Neural crest cell (in vitro differentiated cells): Measurements from ENCODE around the gene ECE1. TPM values are rescaled to one million over a fixed set of nuclear protein-coding genes. Genes with fewer than 3 reads are reported as not detected.

ENCODE experiments used
- DNase-seq: peaks from one replicate; pipeline ENCODE4 v3.0.0; 2021; ENCODE audit warnings: low read depth, mixed read lengths, low spot score
- H3K27ac Mint-ChIP-seq: one replicate; pipeline ENCODE4 v1.8.0; 2021; ENCODE audit warnings: mild to moderate bottlenecking, mixed read lengths; ENCODE audit not compliant: unreplicated experiment
- H3K27me3 Mint-ChIP-seq: 2 replicates; pipeline ENCODE4 v1.8.0; 2021; ENCODE audit warnings: low read depth, mild to moderate bottlenecking, mixed read lengths
- H3K36me3 Mint-ChIP-seq: 2 replicates; pipeline ENCODE4 v1.8.0; 2021; ENCODE audit warnings: low read depth, mild to moderate bottlenecking, mixed read lengths
- H3K4me1 Mint-ChIP-seq: 2 replicates; pipeline ENCODE4 v1.8.0; 2021; ENCODE audit warnings: mixed read lengths
- H3K4me3 Mint-ChIP-seq: one replicate; pipeline ENCODE4 v1.8.0; 2021; ENCODE audit warnings: mild to moderate bottlenecking, mixed read lengths
- H3K9me3 Mint-ChIP-seq: 2 replicates; pipeline ENCODE4 v1.8.0; 2021; ENCODE audit warnings: mixed read lengths
- total RNA-seq: library from RNA; stranded (reverse); gene quantifications from 2 replicates; pipeline ENCODE4 v1.2.1, GENCODE V29; 2021
- TF ChIP-seq, protein P1 (sequence below): fragments of 200-600 bp; sonication (generic); conservative IDR thresholded peaks from 2 replicates; pipeline ENCODE4 v1.5.0; 2021; ENCODE audit warnings: antibody characterized with exemption, mild to moderate bottlenecking

The ECE1 gene
- total RNA-seq, 1 donor from 2014 or later: 40.3 TPM

DNA sequence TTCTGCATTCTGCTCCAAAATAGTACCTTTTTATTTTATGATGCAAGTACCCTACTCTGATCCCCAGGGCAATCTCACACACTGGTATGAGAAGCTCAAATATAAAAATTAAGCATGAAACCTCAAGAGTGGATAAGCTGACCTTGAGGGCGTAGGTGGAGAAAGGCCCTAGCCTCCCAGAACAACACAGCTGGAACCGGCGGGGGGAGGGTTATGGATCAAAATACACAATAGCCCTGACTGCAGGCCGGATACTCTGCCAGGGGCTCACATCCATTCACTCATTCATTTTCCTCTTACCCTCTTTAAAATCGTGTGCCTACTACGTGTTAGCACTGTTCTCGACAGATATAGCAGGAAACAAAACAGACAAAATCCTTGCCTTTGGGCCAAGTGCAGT, 32.8 kb upstream of the ECE1 start:
- no peaks in the 10 kb centered on the region for H3K9me3 Mint-ChIP-seq
- TF ChIP-seq, protein P1, sequence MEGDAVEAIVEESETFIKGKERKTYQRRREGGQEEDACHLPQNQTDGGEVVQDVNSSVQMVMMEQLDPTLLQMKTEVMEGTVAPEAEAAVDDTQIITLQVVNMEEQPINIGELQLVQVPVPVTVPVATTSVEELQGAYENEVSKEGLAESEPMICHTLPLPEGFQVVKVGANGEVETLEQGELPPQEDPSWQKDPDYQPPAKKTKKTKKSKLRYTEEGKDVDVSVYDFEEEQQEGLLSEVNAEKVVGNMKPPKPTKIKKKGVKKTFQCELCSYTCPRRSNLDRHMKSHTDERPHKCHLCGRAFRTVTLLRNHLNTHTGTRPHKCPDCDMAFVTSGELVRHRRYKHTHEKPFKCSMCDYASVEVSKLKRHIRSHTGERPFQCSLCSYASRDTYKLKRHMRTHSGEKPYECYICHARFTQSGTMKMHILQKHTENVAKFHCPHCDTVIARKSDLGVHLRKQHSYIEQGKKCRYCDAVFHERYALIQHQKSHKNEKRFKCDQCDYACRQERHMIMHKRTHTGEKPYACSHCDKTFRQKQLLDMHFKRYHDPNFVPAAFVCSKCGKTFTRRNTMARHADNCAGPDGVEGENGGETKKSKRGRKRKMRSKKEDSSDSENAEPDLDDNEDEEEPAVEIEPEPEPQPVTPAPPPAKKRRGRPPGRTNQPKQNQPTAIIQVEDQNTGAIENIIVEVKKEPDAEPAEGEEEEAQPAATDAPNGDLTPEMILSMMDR: no peak
- no peak for DNase-seq
- H3K27me3 Mint-ChIP-seq: no peaks in the 10 kb centered on the region
- peaks cover 91% of the 10 kb centered on the region for H3K4me1 Mint-ChIP-seq
- no peak overlapping the region for H3K27ac Mint-ChIP-seq
- H3K4me3 Mint-ChIP-seq: peak overlapping the region; percentile 44
- no peaks in the 10 kb centered on the region for H3K36me3 Mint-ChIP-seq

DNA sequence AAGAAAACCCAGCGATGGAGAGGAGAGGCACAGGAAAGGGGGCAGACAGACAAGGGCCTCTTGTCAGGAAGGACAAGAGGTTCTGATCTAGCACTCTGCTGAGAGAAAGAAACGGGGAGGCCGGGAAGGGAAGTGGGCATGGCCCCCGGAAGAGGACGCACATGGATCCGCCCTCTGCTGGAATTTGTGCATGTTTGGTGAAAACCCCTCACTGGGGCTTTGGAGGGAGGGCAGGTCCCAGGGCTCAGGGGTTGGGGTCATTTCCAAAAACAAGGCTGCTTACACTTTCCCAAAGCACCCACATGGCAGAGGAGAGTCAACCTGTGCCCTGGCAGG, 32.4 kb upstream of the ECE1 start:
- H3K27me3 Mint-ChIP-seq: no peaks in the 10 kb centered on the region
- TF ChIP-seq, protein P1: no peak
- H3K36me3 Mint-ChIP-seq: no peaks in the 10 kb centered on the region
- peak overlapping the region; percentile 67 for H3K27ac Mint-ChIP-seq
- H3K9me3 Mint-ChIP-seq: no peaks in the 10 kb centered on the region
- peaks cover 91% of the 10 kb centered on the region for H3K4me1 Mint-ChIP-seq
- DNase-seq: no peak
- H3K4me3 Mint-ChIP-seq: peak overlapping the region; percentile 73

DNA sequence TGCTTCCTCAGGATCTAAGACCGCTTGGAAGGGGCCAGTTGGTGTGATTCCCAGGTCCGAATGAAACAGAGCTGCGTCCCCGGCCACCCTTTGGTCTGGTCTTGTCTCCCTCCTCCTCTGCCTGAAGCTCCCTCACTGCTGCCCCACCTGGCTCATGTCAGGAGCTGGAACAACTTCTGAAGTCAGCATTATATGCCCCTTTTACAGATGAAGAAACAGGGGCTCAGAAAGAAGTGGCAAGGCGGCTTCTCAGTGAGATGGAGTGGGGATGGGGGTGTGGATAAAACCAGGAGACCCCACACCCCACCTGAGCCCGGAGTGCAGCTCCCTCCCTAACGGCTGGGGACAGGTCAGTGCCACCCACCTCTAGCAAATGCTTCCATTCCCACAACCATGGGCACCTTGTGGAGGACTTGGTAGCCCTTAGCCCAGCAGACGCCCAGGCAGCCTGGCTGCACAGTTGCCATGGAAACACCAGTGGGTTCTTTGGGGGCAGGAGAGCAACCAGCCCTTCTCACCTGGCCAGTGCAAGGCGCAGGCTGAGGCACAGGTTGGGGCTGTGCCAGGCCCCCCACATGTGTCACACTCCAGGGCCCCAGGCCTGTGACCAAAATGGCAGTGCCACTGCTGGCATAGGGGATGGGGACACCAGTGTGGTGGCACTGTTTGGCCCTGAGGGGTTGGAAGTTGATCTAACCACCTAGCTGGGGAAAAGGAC, 31.9 kb upstream of the ECE1 start:
- Mint-ChIP-seq H3K9me3 (no peaks in the 10 kb centered on the region), H3K27ac (peak overlapping the region; percentile 67), H3K36me3 (no peaks in the 10 kb centered on the region), H3K4me1 (peaks cover 88% of the 10 kb centered on the region), H3K4me3 (peak overlapping the region; percentile 73), H3K27me3 (no peaks in the 10 kb centered on the region)
- DNase-seq: no peak
- TF ChIP-seq, protein P1: no peak

DNA sequence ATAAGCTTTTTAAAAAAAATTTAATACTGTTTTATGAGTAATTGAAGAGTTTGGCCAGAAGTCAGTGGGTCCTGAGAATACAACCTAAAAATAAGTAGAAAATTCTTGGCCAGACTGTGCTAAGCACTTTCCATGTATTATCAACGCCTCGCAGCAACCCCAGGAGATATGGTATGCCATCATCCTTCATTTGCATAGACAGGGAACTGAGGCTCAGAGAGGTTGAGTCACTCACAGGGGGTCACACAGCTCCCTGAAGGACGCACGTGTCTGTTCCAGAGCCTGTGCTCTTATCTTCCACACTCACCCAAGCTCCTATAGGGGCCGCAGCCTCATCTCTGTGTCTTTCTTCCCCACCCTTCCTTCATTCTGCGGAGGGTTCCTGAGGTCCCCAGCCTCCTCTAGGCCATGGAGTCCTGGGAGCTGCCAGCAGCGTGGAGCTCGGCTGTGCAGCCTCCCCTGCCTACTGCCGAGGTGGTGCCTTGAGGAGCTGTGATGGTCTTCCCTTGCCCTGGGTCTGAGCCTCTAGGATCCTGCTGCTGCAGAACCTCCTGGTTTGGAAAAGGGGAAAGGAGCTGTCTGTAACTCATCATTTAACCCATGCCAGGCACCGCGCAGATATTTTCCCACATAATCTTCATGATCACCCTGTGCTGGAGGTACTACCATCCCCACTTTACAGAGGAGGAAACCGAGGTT, 30.3 kb upstream of the ECE1 start:
- no peaks in the 10 kb centered on the region for H3K27me3 Mint-ChIP-seq
- no peaks in the 10 kb centered on the region for H3K36me3 Mint-ChIP-seq
- DNase-seq: no peak
- H3K4me1 Mint-ChIP-seq: peaks cover 76% of the 10 kb centered on the region
- TF ChIP-seq, protein P1: no peak
- no peaks in the 10 kb centered on the region for H3K9me3 Mint-ChIP-seq
- no peak overlapping the region for H3K27ac Mint-ChIP-seq
- H3K4me3 Mint-ChIP-seq: peak overlapping the region; percentile 2

DNA sequence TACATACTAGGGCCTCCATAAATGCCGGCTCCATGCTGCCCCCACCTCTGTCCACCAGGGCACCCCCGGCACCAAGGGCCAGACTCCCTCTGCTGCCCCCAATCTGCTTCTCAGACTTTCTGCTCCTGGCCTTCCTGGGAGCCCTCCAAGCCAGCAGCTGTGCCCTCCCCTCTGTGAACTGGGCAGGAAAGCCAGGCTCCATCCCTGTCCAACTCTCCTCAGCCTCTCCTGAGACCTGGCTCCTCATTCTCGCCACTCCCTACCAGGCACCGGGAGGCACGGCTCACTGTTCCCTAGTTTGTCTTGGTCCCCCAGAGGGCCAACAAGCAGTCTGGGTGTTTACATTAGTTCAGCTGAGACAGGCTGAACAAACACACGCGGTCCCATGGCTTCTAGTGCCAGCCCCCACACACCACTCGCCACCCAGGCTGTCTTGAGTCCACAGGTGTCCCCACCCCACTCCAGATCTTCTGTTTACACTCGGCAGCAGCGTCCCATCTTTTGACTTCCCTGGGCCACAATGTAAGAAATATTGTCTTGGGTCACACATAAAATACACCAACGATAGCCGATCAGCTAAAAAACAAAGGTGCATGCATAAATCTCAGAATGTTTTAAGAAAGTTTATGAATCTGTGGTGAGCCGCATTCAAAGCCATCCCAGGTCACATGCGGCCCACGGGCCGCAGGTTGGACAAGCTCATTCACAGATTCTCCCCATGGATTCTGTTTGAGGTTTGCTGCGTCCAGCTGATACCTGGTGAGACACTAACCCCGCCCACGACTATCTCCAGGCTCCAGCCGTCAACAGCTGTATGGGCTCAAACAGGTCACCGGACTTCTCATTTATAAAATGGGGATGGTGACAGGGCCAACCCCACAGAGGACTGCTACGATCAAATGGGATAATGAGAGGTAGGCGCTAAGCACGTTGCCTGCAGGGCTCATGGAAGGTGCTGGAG, 29.5 kb upstream of the ECE1 start:
- Mint-ChIP-seq H3K27me3 (no peaks in the 10 kb centered on the region), H3K27ac (no peak overlapping the region), H3K4me3 (no peak overlapping the region), H3K9me3 (no peaks in the 10 kb centered on the region), H3K4me1 (peaks cover 71% of the 10 kb centered on the region), H3K36me3 (no peaks in the 10 kb centered on the region)
- TF ChIP-seq, protein P1: no peak
- no peak for DNase-seq
